Activated T-helper 1 cell treated with Interleukin-2 at 50 U/mL for 16 hours (primary cell): ENCODE data around the gene TCP11.
"Not testable (repeated sequence)": the region's sequence is repeated elsewhere in the genome, so short reads cannot be mapped to it uniquely, and the experiment has no call there.

Experiments used
- DNase-seq: peaks from one replicate; pipeline ENCODE4 v3.0.0-alpha.2; 2020; ENCODE audit warnings: low read depth

The TCP11 gene

DNA sequence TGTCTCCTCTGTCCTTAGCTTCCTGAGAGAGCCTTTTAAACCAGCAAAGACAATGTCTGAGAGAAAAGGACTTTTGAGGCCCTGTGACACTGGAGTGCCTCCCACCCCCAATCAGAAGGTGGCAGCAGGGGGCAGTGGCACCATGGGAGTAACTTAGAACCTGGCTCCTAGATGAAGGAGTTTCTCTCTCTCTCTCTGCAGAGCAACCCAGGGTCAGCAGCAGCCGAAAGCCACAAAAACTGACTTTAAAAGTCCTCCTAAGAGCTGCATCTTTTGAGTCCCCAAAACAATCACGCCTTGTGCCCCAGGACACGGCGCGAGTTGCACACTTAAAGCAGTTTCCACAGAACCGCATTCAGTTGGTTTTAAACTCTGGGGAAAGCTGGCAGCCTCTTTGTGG, 5.3 kb upstream of the TCP11 start:
- no peak for DNase-seq

GRCh38 chr6:35145757-35146156, 4.6 kb upstream of the TCP11 start:
- DNase-seq: no peak

GRCh38 chr6:35142588-35143569, 1.7 kb upstream of the TCP11 start:
- no peak for DNase-seq

DNA sequence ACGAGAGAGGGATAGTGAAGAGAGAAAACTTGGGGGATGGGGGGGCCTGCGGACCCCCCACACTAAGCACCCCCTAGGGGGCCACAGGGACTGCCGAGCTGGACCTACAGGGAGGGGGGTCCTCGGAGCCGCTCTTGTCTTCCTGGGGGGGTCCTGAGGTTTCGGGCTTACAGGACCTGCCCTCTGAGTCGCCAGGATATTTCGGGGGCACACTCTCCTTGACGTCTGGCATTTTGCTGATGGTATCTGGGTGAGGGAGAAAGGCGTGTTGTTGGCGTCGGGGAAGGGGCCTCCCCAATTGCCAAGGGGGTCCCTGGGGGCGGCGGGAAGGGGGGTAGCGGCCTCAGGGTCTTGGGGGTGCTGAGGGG, 516 bp downstream of the TCP11 start:
- no peak for DNase-seq

- DNase-seq: no peak
Measured at GRCh38 chr6:35139924-35140638, 1.1 kb downstream of the TCP11 start.

GRCh38 chr6:35139470-35139869, 1.7 kb downstream of the TCP11 start:
- no peak for DNase-seq

- DNase-seq: not testable (repeated sequence)
Measured at GRCh38 chr6:35138191-35138590, 2.9 kb downstream of the TCP11 start.

- no peak for DNase-seq
Measured at GRCh38 chr6:35136185-35136584, 5.0 kb downstream of the TCP11 start.

GRCh38 chr6:35128496-35128895, 12.6 kb downstream of the TCP11 start:
- DNase-seq: no peak

GRCh38 chr6:35128042-35128441, 13.1 kb downstream of the TCP11 start:
- no peak for DNase-seq

DNA sequence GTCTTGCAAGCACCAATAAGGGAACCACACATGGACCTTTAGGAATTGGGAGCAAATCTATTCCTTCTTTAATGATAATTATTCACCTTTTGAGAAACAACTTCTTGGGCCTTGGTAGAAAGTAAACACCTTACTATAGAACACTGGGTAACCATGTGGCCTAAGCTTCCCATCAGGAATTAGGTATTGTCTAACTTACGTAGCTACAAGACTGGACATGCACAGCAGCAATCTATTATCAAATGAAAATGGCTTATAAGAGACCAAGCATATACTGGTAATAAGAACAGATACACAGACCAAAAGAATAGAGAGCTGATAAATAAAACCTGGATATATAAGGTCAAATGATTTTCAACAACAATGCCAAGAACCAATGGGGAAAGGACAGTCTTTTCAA, 16.8 kb downstream of the TCP11 start:
- DNase-seq: no peak

- no peak for DNase-seq
Measured at GRCh38 chr6:35120746-35121145, 20.4 kb downstream of the TCP11 start.

DNA sequence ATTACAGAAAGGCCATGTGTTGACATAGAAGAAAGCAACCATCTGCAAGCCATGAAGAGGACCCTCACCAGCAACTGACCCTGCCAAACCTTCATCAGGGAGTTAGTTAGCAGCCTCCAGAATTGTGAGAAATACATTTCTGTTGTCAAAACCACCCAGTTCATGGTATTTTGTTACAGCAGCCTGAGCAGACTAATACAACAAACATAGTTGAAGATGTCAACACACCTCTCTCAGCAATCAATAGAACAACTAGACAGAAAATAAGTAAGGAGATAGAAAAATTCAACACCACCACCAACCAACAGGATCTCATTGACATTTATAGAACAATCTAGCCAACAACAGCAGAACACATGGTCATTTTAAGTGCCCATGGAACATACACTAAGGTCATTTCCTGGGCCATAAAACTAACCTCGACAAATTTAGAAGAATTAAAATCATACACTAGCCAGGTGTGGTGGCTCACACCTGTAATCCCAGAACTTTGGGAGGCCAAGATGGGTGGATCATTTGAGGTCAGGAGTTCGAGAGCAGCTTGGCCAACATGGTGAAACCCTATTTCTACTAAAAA, 32.7 kb downstream of the TCP11 start:
- no peak for DNase-seq

DNA sequence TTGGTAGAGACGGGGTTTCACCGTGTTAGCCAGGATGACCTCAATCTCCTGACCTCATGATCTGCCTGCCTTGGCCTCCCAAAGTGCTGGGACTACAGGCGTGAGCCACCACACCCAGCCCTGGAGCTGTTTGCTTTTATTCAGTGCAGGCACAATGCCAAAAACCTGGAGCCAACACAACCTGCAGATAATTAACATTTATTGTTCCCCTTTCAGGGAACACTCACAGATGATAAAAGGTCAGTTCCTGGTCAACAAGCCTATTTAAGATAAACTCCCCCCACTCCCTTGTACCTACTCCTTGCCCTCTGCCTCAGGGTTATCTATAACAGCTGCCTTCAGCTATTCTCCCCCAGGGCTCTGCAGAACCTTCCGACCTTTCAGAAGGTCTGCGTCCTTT, 33.4 kb downstream of the TCP11 start:
- DNase-seq: not testable (repeated sequence)

DNA sequence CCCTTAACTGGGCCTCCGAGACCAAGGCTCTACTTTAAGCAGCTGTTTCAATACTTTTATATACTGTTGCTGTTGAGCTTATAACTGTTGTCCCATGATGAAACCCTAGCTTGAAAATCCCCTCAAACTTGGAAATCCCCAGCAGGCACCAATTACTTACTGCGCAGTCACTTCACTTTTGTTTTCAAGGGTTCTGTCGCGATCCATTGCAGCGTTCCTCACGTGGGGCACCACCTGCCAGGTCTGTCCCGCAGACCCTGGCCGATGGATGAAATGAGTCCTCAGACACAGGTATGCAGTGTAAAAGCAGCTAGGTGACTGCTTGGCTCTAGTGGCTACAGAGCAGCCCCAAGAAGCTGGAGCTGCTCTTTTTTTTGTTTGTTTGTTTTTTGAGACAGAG, 33.9 kb downstream of the TCP11 start:
- not testable (repeated sequence) for DNase-seq

GRCh38 chr6:35106061-35106460, 35.1 kb downstream of the TCP11 start:
- DNase-seq: not testable (repeated sequence)

- no peak for DNase-seq
Measured at GRCh38 chr6:35105078-35105477, 36.1 kb downstream of the TCP11 start.

DNA sequence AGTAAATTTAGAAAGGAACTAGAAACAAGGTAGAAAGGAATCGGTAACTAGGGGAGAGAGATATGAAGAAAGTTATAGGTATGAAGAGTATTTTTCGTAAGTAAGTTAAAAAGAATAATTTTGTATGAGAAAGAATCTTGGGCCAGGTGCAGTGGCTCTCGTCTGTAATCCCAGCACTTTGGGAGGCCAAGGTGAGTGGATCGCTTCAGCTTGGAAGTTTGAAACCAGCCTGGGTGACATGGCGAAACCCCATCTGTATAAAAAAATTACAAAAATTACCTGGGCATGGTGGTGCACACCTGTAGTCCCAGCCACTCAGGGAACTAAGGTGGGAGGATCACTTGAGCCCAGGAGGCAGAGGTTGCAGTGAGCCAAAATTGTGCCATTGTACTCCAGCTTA, 42.0 kb downstream of the TCP11 start:
- no peak for DNase-seq

- no peak for DNase-seq
Measured at GRCh38 chr6:35096129-35096862, 44.8 kb downstream of the TCP11 start.

- no peak for DNase-seq
Measured at GRCh38 chr6:35094183-35094582, 47.0 kb downstream of the TCP11 start.

GRCh38 chr6:35093783-35094182, 47.4 kb downstream of the TCP11 start:
- DNase-seq: no peak

DNA sequence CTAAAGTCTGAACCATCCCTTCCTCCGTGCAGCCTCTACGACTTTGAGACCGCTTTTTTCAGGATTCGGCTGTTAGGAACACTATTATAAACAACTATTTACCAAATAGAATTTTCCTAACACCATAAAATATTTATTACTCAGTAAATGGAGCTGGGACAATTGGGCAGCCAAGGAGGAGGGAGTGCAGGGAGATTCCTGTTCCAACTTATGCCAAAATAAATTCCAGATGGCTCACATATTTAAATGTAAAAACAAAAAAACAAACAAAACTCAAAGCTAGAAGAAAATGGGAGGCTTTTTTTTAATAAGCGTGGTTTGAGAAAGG, 48.1 kb downstream of the TCP11 start:
- no peak for DNase-seq
